ENCODE results near the gene FUT1. TPM values are rescaled to one million over a fixed set of nuclear protein-coding genes. Genes with fewer than 3 reads are reported as not detected.
"Not testable (repeated sequence)": the region's sequence is repeated elsewhere in the genome, so short reads cannot be mapped to it uniquely, and the experiment has no call there.

The FUT1 gene
- total RNA-seq (2014; rRNA removed; shearing (Covaris generic)): 0.81 and 0.98 TPM in 2 replicates

- DNase-seq (ENCODE audit: low spot score): peak; percentile 46
Measured at GRCh38 chr19:48752496-48753365, at the start of gene FUT1. FUT1 (minus strand) TSS chr19:48752641; CDS start chr19:48751281, 1,360 bp downstream.

DNA sequence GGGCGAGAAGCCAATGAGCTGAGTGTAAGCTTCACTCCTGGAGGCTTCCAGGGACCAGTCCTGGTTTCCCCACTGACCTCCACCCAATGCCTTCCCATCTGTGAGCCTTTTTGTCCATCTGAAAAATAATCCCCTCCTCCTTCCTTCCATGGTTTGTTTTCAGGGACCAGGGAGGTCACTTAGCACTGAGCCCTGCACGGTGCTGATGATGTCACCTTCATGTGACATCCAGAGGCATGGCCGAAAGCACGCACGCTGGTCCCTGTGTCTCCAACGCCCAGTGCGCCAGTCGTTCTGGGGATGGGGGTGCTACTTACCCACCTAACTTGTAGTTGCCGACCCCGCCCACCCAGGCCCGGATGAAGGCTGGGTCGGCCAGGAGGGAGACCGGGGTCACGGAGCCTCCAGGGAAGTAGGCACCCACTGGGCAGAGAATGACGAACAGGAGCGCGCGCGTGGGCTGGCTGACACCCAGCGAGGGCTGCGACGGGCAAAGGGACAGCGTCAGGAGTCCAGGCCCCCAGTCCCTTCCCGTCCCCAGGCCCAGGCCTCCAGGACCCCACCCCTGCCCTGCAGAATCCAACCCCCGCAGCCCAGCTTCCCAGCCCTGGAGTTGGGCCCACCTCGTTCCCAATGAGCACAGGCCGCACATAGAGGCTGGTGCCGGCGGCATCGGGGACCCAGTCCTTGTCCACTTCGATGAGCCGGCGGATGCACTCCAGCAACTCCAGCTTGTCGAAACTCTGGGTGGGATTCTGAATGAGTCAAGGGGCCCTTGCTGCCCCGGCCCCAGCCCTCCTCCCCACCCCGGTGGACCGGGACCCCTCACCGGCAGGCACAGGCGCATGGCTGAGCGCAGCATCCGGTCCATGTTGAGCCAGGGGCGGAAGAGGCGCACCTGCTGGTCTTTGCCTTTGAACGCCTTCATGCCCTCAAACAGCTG, 47.2 kb upstream of the FUT1 start:
- DNase-seq (ENCODE audit: low spot score): no peak

GRCh38 chr19:48798937-48799336, 46.5 kb upstream of the FUT1 start:
- peak; percentile 68 for DNase-seq (ENCODE audit: low spot score)

- no peak for DNase-seq (ENCODE audit: low spot score)
Measured at GRCh38 chr19:48797103-48797502, 44.7 kb upstream of the FUT1 start.

DNA sequence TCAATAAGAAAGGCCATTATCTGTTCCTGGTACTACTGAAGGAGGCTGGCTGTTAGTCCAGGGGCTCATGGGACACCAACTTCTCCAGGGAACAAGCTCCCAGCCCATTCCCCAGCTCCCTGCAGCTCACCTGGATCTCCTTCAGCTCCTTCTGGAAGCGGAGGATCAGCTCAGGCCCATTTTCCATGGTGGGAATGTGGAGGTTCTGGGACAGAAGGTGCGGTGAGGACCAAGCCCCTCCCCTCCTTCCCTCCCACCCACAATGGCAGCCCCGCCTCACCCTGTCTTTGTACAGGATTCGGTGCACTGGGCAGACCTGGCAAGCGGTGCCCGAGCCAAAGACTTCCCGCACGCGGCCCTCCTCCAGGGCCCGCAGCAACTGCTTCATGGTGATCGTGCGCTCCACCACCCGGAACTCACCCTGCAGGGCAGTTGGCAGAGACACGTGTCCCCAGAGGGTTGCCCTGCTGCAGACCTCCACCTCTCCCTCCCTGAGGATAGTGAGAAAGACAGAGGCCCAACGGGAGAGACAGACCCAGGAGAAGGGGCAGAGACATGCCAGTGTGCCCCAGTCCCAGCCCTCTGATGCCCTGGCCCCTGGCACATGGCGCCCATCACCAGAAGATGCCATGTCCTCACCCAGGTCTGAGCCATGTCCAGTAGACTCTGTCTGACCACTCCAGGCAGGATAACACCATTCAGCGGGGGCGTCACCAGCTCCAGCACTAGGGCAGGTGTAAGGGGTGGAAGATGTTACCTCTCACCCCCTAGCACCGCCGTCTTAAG, 44.0 kb upstream of the FUT1 start:
- no peak for DNase-seq (ENCODE audit: low spot score)

GRCh38 chr19:48795685-48796070, 43.2 kb upstream of the FUT1 start:
- no peak for DNase-seq (ENCODE audit: low spot score)

DNA sequence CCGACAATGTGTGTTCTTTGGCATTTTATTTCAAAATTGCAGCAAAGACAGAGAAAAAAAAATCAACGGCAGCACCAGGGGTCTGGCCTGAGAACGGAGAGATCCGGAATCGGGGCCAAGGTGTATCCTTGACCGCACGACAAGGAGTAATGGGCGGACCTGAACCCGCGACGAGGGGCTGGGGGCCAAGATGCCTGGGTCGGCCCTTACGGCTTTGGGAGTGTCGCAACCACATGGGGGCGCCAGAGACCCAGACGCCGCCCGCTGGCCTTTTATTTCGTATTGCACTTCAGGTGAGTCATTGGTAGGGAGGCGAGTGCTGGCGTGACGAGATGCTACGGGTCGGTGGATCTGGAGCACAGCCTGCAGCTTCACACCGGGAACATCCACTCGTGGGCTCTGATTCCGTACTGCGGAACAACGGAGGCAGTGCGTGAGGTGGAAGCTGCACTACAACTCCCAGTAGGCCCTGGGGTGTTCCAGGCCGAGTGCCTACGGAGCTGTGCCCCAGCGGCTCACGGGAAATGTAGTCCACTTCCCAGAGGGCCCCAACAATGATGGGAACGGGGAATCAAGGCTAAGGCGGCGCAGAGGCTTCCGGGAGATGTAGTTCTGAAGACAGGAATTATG, 42.7 kb upstream of the FUT1 start:
- DNase-seq (ENCODE audit: low spot score): peak; percentile 86

DNA sequence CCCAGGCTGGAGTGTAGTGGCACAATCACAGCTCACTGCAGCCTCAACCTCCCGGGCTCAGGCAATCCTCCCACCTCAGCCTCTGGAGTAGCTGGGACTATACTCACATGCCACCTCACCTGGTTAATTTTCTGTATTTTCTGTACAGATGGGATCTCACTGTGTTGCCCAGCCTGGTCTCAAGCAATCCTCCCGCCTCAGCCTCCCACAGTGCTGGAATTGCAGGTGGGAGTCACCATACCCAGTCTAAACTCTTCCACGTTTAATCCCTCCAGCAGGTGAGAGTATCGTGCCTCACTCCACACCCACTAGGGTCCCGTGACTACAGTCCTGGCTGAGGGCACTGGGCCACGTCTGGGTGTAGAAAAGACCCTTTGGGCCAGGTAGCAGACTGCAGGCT, 41.9 kb upstream of the FUT1 start:
- no peak for DNase-seq (ENCODE audit: low spot score)

- DNase-seq (ENCODE audit: low spot score): no peak
Measured at GRCh38 chr19:48793271-48793670, 40.8 kb upstream of the FUT1 start.

GRCh38 chr19:48787331-48787730, 34.9 kb upstream of the FUT1 start:
- not testable (repeated sequence) for DNase-seq (ENCODE audit: low spot score)

- DNase-seq (ENCODE audit: low spot score): not testable (repeated sequence)
Measured at GRCh38 chr19:48786422-48786821, 34.0 kb upstream of the FUT1 start.

DNA sequence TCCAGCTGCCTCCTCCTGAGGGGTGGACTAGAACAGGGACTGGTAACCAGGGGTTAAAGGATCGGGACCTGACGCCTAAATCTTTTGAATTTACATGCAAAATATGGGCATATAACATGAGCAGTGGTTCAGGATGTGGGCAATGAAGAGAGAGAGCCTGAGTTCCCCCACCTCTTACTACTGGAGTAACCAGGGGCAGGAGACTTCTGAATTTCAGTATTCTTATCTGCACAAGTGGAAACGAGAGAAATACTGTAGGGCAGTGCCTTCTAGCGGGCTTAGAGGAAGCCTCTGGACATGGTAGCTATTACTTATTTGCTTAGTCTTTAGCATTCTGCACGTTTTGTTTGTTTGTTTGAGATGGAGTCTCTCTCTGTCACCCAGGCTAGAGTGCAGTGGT, 32.1 kb upstream of the FUT1 start:
- DNase-seq (ENCODE audit: low spot score): no peak

- DNase-seq (ENCODE audit: low spot score): peak; percentile 66
Measured at GRCh38 chr19:48780631-48781391, 28.4 kb upstream of the FUT1 start.

- DNase-seq (ENCODE audit: low spot score): no peak
Measured at GRCh38 chr19:48779636-48780035, 27.2 kb upstream of the FUT1 start.

GRCh38 chr19:48777720-48778119, 25.3 kb upstream of the FUT1 start:
- no peak for DNase-seq (ENCODE audit: low spot score)

- no peak for DNase-seq (ENCODE audit: low spot score)
Measured at GRCh38 chr19:48777139-48777538, 24.7 kb upstream of the FUT1 start.

GRCh38 chr19:48772503-48772953, 20.1 kb upstream of the FUT1 start:
- DNase-seq (ENCODE audit: low spot score): no peak

- DNase-seq (ENCODE audit: low spot score): no peak
Measured at GRCh38 chr19:48770734-48771472, 18.5 kb upstream of the FUT1 start.

DNA sequence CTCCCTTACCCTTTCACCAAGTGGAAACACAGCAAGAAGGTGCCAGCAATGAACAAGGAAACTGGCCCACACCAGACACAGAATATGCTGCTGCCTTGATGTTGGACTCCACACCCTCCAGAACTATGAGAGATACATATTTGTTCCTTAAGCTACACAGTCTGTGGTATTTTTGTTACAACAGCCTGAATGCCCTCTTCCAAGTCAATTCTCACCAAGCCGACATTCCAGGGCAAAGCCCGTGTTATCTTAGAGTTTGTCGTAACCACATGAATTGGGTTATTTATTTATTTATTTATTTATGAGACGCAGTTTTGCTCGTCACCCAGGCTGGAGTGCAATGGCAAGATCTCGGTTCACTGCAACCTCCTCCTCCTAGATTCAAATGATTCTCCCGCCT, 17.8 kb upstream of the FUT1 start:
- no peak for DNase-seq (ENCODE audit: low spot score)
